ENCODE data around the gene ELMO1.

ELMO1 gene

DNA sequence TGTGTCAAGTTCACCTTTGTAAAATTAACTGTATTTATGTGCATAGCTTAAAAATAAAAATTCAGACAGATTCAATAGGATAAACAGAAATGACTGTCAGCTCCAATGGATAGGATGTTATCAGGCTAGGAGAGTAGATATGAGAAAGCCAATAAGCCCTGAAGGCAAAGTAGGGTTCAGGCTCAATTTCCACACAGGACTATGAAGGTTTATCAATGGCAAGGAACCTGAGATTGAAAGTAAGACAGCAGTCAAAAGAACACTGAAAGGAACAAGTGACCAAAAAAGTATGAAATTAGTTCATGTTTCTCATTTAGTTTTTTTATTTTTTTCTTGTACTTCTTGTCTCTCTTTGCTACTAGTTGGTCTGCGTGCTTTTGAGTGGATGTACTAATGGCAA is 121.4 kb downstream of the ELMO1 start:
- Histone ChIP-seq H3K9me3 (ENCODE audit: severe bottlenecking) (no peaks in the 10 kb centered on the region), H3K27ac (ENCODE audit: poor library complexity, severe bottlenecking) (no peak overlapping the region), H3K36me3 (ENCODE audit: low read depth) (no peaks in the 10 kb centered on the region), H3K4me3 (ENCODE audit: severe bottlenecking) (no peak overlapping the region), H3K27me3 (ENCODE audit: insufficient read depth, poor library complexity, severe bottlenecking) (no peaks in the 10 kb centered on the region), H3K4me1 (ENCODE audit: insufficient read depth, poor library complexity, severe bottlenecking) (no peaks in the 10 kb centered on the region)
- DNase-seq (ENCODE audit: low spot score) (no peak), ATAC-seq (ENCODE audit: low read depth) (no peak)
- TF ChIP-seq, protein P1, sequence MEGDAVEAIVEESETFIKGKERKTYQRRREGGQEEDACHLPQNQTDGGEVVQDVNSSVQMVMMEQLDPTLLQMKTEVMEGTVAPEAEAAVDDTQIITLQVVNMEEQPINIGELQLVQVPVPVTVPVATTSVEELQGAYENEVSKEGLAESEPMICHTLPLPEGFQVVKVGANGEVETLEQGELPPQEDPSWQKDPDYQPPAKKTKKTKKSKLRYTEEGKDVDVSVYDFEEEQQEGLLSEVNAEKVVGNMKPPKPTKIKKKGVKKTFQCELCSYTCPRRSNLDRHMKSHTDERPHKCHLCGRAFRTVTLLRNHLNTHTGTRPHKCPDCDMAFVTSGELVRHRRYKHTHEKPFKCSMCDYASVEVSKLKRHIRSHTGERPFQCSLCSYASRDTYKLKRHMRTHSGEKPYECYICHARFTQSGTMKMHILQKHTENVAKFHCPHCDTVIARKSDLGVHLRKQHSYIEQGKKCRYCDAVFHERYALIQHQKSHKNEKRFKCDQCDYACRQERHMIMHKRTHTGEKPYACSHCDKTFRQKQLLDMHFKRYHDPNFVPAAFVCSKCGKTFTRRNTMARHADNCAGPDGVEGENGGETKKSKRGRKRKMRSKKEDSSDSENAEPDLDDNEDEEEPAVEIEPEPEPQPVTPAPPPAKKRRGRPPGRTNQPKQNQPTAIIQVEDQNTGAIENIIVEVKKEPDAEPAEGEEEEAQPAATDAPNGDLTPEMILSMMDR (IDR thresholded peaks at IDR 0.05; ENCODE audit: poor library complexity, severe bottlenecking) = no peak

DNA sequence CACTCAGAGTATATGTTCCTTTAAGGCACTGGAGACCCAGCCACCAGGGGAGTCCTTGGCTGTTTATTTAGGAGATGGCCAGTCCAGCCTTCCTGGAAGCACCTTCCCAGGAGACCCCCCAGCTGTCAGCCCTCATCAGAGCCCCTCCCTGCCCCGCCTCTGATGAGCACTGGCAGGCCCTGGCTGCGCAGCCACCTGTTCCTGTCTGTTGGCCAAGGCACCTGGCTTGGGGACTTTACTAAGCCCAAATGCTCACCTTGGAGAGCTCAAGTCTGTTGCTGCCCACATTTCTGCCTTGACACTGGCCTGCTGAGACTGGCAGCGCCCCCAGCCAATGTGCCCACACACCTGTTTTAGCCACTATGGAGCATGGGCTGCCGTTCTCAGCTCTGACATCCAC is 124.7 kb downstream of the ELMO1 start:
- no peaks in the 10 kb centered on the region for H3K36me3 ChIP-seq (ENCODE audit: low read depth)
- no peak overlapping the region for H3K27ac ChIP-seq (ENCODE audit: poor library complexity, severe bottlenecking)
- TF ChIP-seq, protein P1 (IDR thresholded peaks at IDR 0.05; ENCODE audit: poor library complexity, severe bottlenecking) = no peak
- no peaks in the 10 kb centered on the region for H3K27me3 ChIP-seq (ENCODE audit: insufficient read depth, poor library complexity, severe bottlenecking)
- no peak for ATAC-seq (ENCODE audit: low read depth)
- no peak overlapping the region for H3K4me3 ChIP-seq (ENCODE audit: severe bottlenecking)
- no peaks in the 10 kb centered on the region for H3K9me3 ChIP-seq (ENCODE audit: severe bottlenecking)
- DNase-seq (ENCODE audit: low spot score) = no peak
- H3K4me1 ChIP-seq (ENCODE audit: insufficient read depth, poor library complexity, severe bottlenecking) = no peaks in the 10 kb centered on the region

DNA sequence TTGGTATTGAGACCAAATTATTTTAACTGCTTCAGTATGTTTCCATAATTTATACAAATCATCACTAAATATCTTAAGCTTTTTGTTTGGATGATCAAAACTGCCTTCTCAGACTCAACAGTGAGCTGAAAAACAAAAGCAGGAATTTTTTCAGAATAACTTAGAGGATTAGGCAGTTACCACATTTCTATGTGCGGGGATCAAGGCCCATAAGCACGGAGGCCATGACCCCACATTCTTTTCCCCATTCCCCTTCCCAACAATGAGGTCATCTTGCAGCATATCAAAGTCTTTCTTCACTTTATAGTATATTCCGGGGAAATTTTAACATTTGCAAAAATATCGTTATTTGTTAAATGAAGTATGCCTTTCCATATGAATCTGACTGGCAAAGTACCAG is 125.8 kb downstream of the ELMO1 start:
- H3K36me3 ChIP-seq (ENCODE audit: low read depth) = no peaks in the 10 kb centered on the region
- H3K27me3 ChIP-seq (ENCODE audit: insufficient read depth, poor library complexity, severe bottlenecking) = no peaks in the 10 kb centered on the region
- H3K9me3 ChIP-seq (ENCODE audit: severe bottlenecking) = no peaks in the 10 kb centered on the region
- ATAC-seq (ENCODE audit: low read depth) (no peak), DNase-seq (ENCODE audit: low spot score) (no peak)
- H3K4me3 ChIP-seq (ENCODE audit: severe bottlenecking) = no peak overlapping the region
- H3K27ac ChIP-seq (ENCODE audit: poor library complexity, severe bottlenecking) = no peak overlapping the region
- TF ChIP-seq, protein P1 (IDR thresholded peaks at IDR 0.05; ENCODE audit: poor library complexity, severe bottlenecking) = no peak
- H3K4me1 ChIP-seq (ENCODE audit: insufficient read depth, poor library complexity, severe bottlenecking) = no peaks in the 10 kb centered on the region

DNA sequence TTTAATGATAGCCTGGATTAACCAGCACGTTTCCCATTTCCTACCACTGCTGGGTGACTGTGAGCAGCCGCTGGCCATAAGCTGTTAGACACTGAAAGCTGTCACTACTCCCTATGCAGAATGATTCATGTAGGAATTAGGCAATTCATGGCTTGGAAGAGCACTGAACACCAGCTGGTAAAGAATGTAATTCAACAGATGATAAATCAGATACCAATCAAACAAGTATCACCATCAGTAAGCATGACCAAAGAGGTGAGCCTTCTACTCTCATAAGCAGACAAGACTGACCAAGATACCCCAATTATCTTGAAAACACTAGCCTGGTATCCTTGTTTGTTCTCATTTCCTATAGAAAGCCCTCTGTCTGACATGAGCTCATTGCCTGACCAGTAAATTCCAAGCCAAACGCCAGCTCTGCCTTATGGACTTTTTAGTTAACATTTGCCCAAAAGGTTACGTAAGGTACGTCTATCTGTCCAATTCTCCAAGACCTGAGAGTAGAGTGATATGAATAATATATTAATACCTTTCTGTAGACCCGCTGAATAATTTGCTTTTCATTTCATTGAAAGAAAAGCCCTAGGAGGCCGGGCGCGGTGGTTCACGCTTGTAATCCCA is 127.7 kb downstream of the ELMO1 start:
- Histone ChIP-seq H3K4me1 (ENCODE audit: insufficient read depth, poor library complexity, severe bottlenecking) (no peaks in the 10 kb centered on the region), H3K27me3 (ENCODE audit: insufficient read depth, poor library complexity, severe bottlenecking) (no peaks in the 10 kb centered on the region), H3K9me3 (ENCODE audit: severe bottlenecking) (no peaks in the 10 kb centered on the region), H3K27ac (ENCODE audit: poor library complexity, severe bottlenecking) (no peak overlapping the region), H3K36me3 (ENCODE audit: low read depth) (no peaks in the 10 kb centered on the region), H3K4me3 (ENCODE audit: severe bottlenecking) (no peak overlapping the region)
- DNase-seq (ENCODE audit: low spot score) (no peak), ATAC-seq (ENCODE audit: low read depth) (peak; percentile 92)
- TF ChIP-seq, protein P1 (IDR thresholded peaks at IDR 0.05; ENCODE audit: poor library complexity, severe bottlenecking) = no peak

DNA sequence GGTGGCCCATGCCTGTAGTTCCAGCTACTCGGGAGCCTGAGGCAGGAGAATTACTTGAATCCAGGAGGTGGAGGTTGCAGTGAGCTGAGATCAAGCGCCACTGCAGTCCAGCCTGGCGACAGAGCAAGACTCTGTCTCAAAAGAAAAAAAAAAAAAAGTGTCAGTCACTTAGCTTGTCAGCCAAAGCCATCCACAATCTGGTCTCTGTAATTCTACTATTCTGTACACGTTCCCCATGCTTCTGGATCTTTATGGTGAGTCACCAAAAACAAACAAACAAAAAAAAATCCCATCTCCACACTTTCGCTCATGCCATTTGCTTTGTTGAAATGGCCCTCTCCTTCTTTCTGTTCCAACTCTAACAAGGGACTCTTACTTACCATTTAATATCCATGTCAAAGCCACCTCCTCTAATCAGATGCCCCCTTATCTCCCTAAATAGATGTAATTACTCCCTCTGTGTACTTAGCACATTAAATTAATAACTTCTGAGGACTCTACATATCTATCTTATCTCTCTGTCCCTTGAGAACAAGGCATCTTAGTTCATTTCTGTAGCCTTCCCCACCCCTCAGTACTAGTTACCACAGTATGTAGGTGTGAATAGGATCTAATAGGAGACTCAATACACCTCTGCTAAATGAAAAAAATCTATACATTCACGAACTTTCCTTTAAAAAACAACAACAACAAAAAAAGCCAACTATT is 128.4 kb downstream of the ELMO1 start:
- ATAC-seq (ENCODE audit: low read depth) = peak; percentile 23; the same call in 1 of the 3 replicates

More for the DNA sequence above, 128.4 kb downstream of the ELMO1 start:
- Histone ChIP-seq H3K27me3 (ENCODE audit: insufficient read depth, poor library complexity, severe bottlenecking) (no peaks in the 10 kb centered on the region), H3K36me3 (ENCODE audit: low read depth) (no peaks in the 10 kb centered on the region), H3K4me3 (ENCODE audit: severe bottlenecking) (no peak overlapping the region), H3K4me1 (ENCODE audit: insufficient read depth, poor library complexity, severe bottlenecking) (no peaks in the 10 kb centered on the region), H3K9me3 (ENCODE audit: severe bottlenecking) (no peaks in the 10 kb centered on the region), H3K27ac (ENCODE audit: poor library complexity, severe bottlenecking) (no peak overlapping the region)
- DNase-seq (ENCODE audit: low spot score) = no peak
- TF ChIP-seq, protein P1 (IDR thresholded peaks at IDR 0.05; ENCODE audit: poor library complexity, severe bottlenecking) = no peak

Measured in RWPE2 (cell line).